MM.1S (cell line): ENCODE measurements around the gene KRT35.

Source experiments
- DNase-seq: peaks from one replicate; pipeline ENCODE4 v3.0.0-alpha.2; 2015
- H2AFZ ChIP-seq: fragments of 300-600 bp; sonication (generic); 2 replicates; pipeline ENCODE4 v1.6.0; 2016; ENCODE audit warnings: antibody characterized with exemption, low read length
- H3F3A ChIP-seq: fragments of 300-600 bp; sonication (generic); 2 replicates; pipeline ENCODE4 v1.6.1; 2016; ENCODE audit warnings: mild to moderate bottlenecking, antibody characterized with exemption, low read length, moderate library complexity, mixed read lengths; ENCODE audit not compliant: insufficient read depth
- H3K27ac ChIP-seq: fragments of 300-600 bp; sonication (generic); 2 replicates; pipeline ENCODE4 v1.5.1; 2016; ENCODE audit warnings: mild to moderate bottlenecking, low read length
- H3K27me3 ChIP-seq: fragments of 300-600 bp; sonication (generic); replicated peaks from 2 replicates; pipeline ENCODE4 v1.6.0; 2016; ENCODE audit warnings: low read length; ENCODE audit not compliant: insufficient read depth
- H3K36me3 ChIP-seq: fragments of 300-600 bp; sonication (generic); replicated peaks from 2 replicates; pipeline ENCODE4 v1.6.1; 2016; ENCODE audit warnings: mild to moderate bottlenecking, low read length, mixed read lengths; ENCODE audit not compliant: insufficient read depth
- H3K4me1 ChIP-seq: fragments of 300-600 bp; sonication (generic); 2 replicates; pipeline ENCODE4 v1.6.1; 2016; ENCODE audit warnings: low read length, mixed read lengths
- H3K4me2 ChIP-seq: fragments of 300-600 bp; sonication (generic); 2 replicates; pipeline ENCODE4 v1.6.0; 2016; ENCODE audit warnings: low read depth, low read length
- H3K4me3 ChIP-seq: fragments of 300-600 bp; sonication (generic); 2 replicates; pipeline ENCODE4 v1.5.1; 2016; ENCODE audit warnings: low read length, mixed read lengths
- H3K79me2 ChIP-seq: fragments of 300-600 bp; sonication (generic); 2 replicates; pipeline ENCODE4 v1.6.1; 2016; ENCODE audit warnings: mixed run types, low read length, mixed read lengths
- H3K9ac ChIP-seq: fragments of 300-600 bp; sonication (generic); 2 replicates; pipeline ENCODE4 v1.6.1; 2016; ENCODE audit warnings: low read length, mixed read lengths
- H3K9me2 ChIP-seq: fragments of 300-600 bp; sonication (generic); replicated peaks from 2 replicates; pipeline ENCODE4 v1.6.1; 2016; ENCODE audit warnings: mild to moderate bottlenecking, low read length, mixed read lengths; ENCODE audit not compliant: insufficient read depth
- H3K9me3 ChIP-seq: fragments of 300-600 bp; sonication (generic); replicated peaks from 2 replicates; pipeline ENCODE4 v1.6.1; 2016; ENCODE audit warnings: mild to moderate bottlenecking, low read length, mixed read lengths; ENCODE audit not compliant: insufficient read depth
- H4K20me1 ChIP-seq: fragments of 300-600 bp; sonication (generic); 2 replicates; pipeline ENCODE4 v1.6.1; 2016; ENCODE audit warnings: mild to moderate bottlenecking, low read length, moderate library complexity, mixed read lengths; ENCODE audit not compliant: insufficient read depth
- CTCF ChIP-seq: fragments of 300-600 bp; sonication (generic); IDR thresholded peaks from 2 replicates; pipeline ENCODE4 v1.5.1; 2016; ENCODE audit warnings: antibody characterized with exemption, low read length, mixed read lengths
- EZH2 ChIP-seq: fragments of 300-600 bp; sonication (generic); optimal IDR thresholded peaks from 2 replicates; pipeline ENCODE3; 2017; ENCODE audit warnings: low read depth, mild to moderate bottlenecking, antibody characterized with exemption, low read length, mixed read lengths
- EZH2phosphoT487 ChIP-seq: fragments of 300-600 bp; sonication (generic); IDR thresholded peaks from 2 replicates; pipeline ENCODE4 v1.6.1; 2018; ENCODE audit warnings: antibody characterized with exemption, low read length

The KRT35 gene

GRCh38 chr17:41481036-41481435 lies at the start of gene KRT35:
Gene KRT35, minus strand, starts transcription at chr17:41481151. Its CDS starts 54 bp downstream, at chr17:41481097.
- H3K79me2 ChIP-seq, result no peaks in the 10 kb centered on the region
- DNase-seq, result no peak
- TF ChIP-seq CTCF (no peak), EZH2phosphoT487 (no peak), EZH2 (no peak)

GRCh38 chr17:41530062-41531048 lies 49.4 kb upstream of the KRT35 start:
- no peaks in the 10 kb centered on the region for H3K4me1 ChIP-seq
- no peaks in the 10 kb centered on the region for H3K9me2 ChIP-seq
- H3F3A ChIP-seq, result no peaks in the 10 kb centered on the region
- TF ChIP-seq CTCF, result no peak
- TF ChIP-seq EZH2phosphoT487, result no peak
- TF ChIP-seq EZH2, result no peak
- no peak overlapping the region for H3K4me3 ChIP-seq
- DNase-seq, result no peak
- H4K20me1 ChIP-seq, result no peaks in the 10 kb centered on the region
- no peak overlapping the region for H3K4me2 ChIP-seq
- H3K36me3 ChIP-seq, result no peaks in the 10 kb centered on the region
- H3K79me2 ChIP-seq, result no peaks in the 10 kb centered on the region
- H3K9me3 ChIP-seq, result no peaks in the 10 kb centered on the region
- no peak overlapping the region for H2AFZ ChIP-seq
- no peak overlapping the region for H3K27ac ChIP-seq
- H3K27me3 ChIP-seq, result peaks cover 30% of the 10 kb centered on the region
- no peak overlapping the region for H3K9ac ChIP-seq

More at GRCh38 chr17:41481036-41481435, at the start of gene KRT35:
- H3K9ac ChIP-seq, result no peak within 1 kb of the TSS
- H4K20me1 ChIP-seq, result no peaks in the 10 kb centered on the region
- no peaks in the 10 kb centered on the region; the same call in 1 of the 2 replicates for H3K27me3 ChIP-seq
- H3K9me3 ChIP-seq, result no peaks in the 10 kb centered on the region
- no peak within 1 kb of the TSS for H3K4me2 ChIP-seq
- no peak within 1 kb of the TSS for H2AFZ ChIP-seq
- no peak within 1 kb of the TSS for H3K27ac ChIP-seq
- H3K36me3 ChIP-seq, result no peaks in the 10 kb centered on the region
- no peak within 1 kb of the TSS for H3K4me3 ChIP-seq
- no peaks in the 10 kb centered on the region for H3K9me2 ChIP-seq
- H3F3A ChIP-seq, result no peaks in the 10 kb centered on the region
- H3K4me1 ChIP-seq, result no peaks in the 10 kb centered on the region

GRCh38 chr17:41529491-41529915 lies 48.6 kb upstream of the KRT35 start:
- Histone ChIP-seq H4K20me1 (no peaks in the 10 kb centered on the region), H3K9me3 (no peaks in the 10 kb centered on the region), H3K9me2 (no peaks in the 10 kb centered on the region), H3K27me3 (peaks cover 30% of the 10 kb centered on the region), H3K4me2 (no peak overlapping the region), H3K27ac (no peak overlapping the region), H3F3A (no peaks in the 10 kb centered on the region), H3K79me2 (no peaks in the 10 kb centered on the region), H3K4me1 (no peaks in the 10 kb centered on the region), H2AFZ (no peak overlapping the region), H3K36me3 (no peaks in the 10 kb centered on the region), H3K4me3 (no peak overlapping the region), H3K9ac (no peak overlapping the region)
- DNase-seq, result no peak
- TF ChIP-seq EZH2 (no peak), CTCF (no peak), EZH2phosphoT487 (no peak)
